ENCODE measurements around the gene RAB28. TPM values are rescaled to one million over a fixed set of nuclear protein-coding genes. Genes with fewer than 3 reads are reported as not detected.

RAB28 gene
- total and polyA plus RNA-seq, 9 of the 15 experiments (the other 6 are each of a cell fraction or from before 2014, with no cell fraction given), result 6.7 to 40.4 (median 23.0) TPM

- TF ChIP-seq ZBTB43 (CRISPR knock-in tag; IDR thresholded peaks at IDR 0.05) (no peak), ZNF354B (CRISPR knock-in tag; IDR thresholded peaks at IDR 0.05) (no peak), RBM15 (IDR thresholded peaks at IDR 0.05; ENCODE audit: insufficient read depth, low read length) (no peak), SP2 (IDR thresholded peaks at IDR 0.05; ENCODE audit: extremely low read depth, low read depth, low read length, poor library complexity, severe bottlenecking) (no peak), SLC30A9 (CRISPR knock-in tag; IDR thresholded peaks at IDR 0.05) (no peak), ZBTB2 (IDR thresholded peaks at IDR 0.05) (no peak), NFIC (IDR thresholded peaks at IDR 0.05) (peak; percentile 60), ZNF277 (CRISPR knock-in tag; IDR thresholded peaks at IDR 0.05; ENCODE audit: borderline replicate concordance) (no peak), NR2C2 (CRISPR knock-in tag; IDR thresholded peaks at IDR 0.05) (no peak), NR2C2 (tag; IDR thresholded peaks at IDR 0.05) (no peak), YY1 (IDR thresholded peaks at IDR 0.05; ENCODE audit: borderline replicate concordance in 1 of 3, control insufficient read depth in 1 of 3, extremely low read depth in 1 of 3, insufficient read depth in 3 of 3, insufficient read length in 1 of 3, insufficient replicate concordance in 2 of 3, low read depth in 1 of 3, low read length in 2 of 3) (no peak), ZNF77 (CRISPR knock-in tag; IDR thresholded peaks at IDR 0.05) (no peak), ZC3H11A (IDR thresholded peaks at IDR 0.05; ENCODE audit: low read depth, low read length) (no peak), RFX7 (CRISPR knock-in tag; IDR thresholded peaks at IDR 0.05) (no peak), SAP30 (IDR thresholded peaks at IDR 0.05; ENCODE audit: borderline replicate concordance, insufficient read depth, low read depth, low read length, poor library complexity, severe bottlenecking) (no peak), MAFG (tag; conservative IDR thresholded peaks at IDR 0.05) (0 out of 2 replicates have a peak, but pooled peaks have one; percentile 24), SRSF7 (optimal IDR thresholded peaks at IDR 0.05; ENCODE audit: low read depth, low read length) (no peak), GTF3C2 (IDR thresholded peaks at IDR 0.05; ENCODE audit: borderline replicate concordance, extremely low read depth, insufficient read length) (no peak), KLF10 (CRISPR knock-in tag; IDR thresholded peaks at IDR 0.05) (no peak)
These were observed 139.9 kb downstream of the RAB28 start (continued) for GRCh38 chr4:13344216-13344615.
